ENCODE results near the gene FLACC1.
"Not testable (repeated sequence)": the region's sequence is repeated elsewhere in the genome, so short reads cannot be mapped to it uniquely, and the experiment has no call there.

Gene FLACC1

DNA sequence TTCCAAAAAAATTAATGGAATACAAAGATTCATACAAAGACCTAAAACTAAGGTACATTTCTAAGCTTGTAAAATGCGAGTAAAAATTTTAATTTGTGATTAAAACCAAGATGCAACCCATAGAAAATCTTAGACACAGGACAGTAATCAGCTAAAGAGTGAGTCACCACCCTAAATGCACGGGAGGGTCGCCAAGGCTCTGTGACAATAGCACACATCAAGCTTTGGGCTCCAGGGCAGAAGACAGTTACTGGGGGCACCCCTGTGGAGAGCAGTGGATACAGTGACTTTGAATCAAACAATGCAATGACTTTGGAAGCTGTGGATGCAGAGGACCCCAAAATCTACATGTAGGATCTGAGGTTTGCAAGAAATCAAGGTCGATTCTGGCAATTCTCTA, 7.5 kb downstream of the FLACC1 start:
- no peak for DNase-seq (ENCODE audit: low read depth)

DNA sequence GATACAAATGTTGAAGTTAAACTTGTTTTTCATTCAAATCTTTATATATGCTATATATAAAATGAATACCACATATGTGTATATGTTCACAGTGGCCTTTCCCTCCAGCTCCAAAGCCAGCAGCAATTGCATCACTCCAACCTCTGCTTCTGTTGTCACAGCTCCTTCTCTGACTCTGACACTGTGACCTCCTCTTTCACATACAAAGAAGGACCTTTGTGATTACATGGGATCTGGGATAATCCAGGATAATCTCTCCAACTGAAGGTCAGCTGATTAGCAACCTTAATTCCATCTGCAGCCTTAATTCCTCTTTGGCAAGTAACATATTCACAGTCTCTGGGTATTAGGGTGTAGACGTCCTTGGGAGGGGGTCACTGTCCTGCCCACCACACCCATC, 8.4 kb downstream of the FLACC1 start:
- no peak for DNase-seq (ENCODE audit: low read depth)

DNA sequence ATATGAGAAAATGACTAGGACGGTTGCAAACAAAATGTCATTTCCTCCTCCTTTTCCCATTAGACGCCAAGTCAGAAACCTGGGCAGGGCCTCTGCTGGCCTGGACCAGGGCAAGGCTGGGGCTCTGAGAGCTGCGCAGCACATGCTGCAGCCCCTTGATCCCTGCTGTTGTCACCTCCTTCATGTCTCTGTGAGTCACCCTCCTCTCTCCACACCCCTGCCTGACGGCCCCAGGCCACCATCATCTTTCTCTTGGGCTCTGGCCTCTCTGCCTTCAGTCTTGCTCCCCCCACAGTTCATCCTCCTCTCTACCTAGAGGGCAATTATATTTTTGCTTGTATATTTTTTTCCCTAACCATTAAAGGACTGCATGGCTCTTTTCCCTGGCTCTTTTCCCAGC, 10.0 kb downstream of the FLACC1 start:
- no peak for DNase-seq (ENCODE audit: low read depth)

DNA sequence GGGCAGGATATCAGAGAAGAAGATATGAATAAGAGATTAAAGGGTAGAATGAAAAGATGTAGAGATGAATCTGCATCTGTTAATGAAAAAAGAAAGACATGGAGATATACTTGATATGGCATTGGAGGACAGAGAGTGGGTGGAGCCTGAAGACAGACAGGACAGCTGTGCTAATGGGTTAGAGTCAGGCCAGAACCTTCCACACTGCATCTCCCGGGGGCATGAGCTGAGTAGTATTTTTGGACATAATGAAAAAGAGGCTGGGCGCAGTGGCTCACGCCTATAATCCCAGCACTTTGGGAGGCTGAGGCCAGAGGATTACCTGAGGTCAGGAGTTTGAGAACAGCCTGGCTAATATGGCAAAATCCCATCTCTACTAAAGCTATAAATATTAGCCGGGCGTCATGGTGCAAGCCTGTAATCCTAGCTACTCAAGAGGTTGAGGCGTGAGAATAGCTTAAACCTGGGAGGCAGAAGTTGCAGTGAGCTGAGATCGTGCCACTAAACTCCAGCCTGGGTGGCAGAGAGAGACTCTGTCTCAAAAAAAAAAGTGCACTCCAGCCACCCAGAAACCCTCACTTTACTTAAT, 11.4 kb downstream of the FLACC1 start:
- no peak for DNase-seq (ENCODE audit: low read depth)

DNA sequence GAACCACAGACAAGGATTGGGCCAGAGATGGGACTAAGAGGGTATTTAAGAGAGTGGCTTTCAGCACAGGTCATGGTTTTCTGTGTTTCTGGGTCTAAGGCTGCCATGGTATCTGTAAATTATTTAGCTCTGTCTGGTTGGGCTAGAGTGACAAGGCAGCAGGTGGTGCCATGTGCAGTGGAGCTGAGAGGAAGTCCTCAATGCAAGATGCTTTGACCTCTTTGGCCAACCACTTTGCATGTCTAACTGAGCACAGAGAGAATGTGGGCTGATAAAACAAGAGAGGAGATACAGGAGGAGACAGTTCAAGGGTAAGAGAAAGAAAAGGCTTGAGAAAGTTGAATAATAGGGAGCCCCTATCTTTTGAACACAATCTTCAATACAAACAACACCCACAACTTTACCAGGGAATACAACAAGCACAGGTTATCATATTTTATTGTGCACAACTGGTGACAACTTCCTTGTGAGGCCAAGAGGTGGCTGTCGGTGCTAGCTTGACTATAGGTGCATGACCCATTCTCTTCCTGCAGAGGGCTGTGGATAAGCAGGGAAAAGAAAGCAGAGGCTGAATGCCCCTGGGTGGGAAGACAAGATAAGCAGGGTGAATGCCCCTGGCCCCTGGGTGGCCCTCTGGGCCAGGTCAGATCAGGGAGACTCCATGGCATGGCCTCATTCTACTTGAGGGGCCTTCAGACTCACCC, 12.3 kb downstream of the FLACC1 start:
- no peak for DNase-seq (ENCODE audit: low read depth)

DNA sequence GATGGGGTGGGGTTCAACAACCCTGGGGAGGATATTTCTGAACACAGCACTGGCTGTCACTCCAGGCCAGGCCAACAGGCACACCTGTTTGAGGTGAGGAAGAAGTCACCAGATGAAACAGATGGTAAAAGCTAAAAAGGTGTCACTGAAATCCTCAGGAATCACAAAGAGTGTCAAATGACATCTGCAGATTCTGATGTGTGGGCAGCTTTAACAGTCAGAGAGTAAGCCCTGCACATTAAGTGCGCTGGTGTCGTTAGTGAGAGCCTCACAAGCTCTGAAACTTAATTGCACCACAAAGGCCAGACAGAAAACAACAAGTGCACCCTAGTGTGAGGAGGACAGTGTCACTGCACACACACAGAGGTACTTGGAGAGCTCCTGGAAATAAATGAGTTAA, 13.6 kb downstream of the FLACC1 start:
- DNase-seq (ENCODE audit: low read depth) = no peak

DNA sequence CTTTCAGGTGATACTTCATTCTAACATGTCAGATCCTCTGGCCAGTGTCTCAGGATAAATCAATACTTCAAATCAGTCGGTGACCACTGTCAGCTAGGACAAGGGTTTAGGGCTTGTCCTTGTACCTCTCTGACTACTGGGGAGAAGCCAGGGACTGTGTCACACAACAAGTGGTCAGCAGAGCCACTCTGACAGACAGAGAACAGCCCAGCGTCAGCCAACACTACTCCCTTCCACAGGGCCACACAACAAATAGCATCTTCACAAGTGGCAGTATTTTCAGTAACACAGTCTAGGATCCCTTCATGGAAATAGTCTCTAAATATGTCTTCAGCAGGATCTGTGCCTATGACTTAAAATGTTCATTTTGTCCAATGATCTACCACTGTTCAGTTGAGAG, 14.2 kb downstream of the FLACC1 start:
- no peak for DNase-seq (ENCODE audit: low read depth)

DNA sequence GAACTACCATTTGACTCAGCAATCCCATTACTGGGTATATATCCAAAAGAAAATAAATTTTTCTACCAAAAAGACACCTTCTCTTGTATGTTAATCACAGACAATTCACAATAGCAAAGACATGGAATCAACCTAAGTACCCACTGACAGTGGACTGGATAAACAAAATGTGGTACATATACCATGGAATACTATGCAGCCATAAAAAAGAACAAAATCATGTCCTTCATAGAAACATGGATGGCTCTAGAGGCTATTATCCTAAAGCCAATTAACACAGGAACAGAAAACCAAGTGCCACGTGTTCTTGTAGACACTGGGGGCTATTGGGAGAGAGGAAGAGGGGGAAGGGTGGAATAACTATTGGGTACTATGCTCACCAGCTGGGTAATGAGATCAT, 27.7 kb downstream of the FLACC1 start:
- no peak for DNase-seq (ENCODE audit: low read depth)

DNA sequence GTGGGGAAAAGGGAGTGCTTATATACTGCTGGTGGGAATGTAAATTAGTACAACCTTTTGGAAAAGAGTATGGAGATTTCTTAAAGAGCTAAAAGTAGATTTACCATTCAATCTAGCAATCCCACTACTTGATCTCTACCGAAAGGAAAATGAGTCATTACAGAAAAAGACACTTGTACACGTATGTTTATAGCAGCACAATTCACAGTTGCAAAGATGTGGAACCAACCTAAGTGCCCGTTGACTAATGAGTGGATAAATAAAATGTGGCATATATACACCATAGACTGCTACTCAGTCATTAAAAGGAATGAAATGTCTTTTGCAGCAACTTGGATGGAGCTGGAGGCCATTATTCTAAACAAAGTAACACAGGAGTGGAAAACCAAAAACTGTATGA, 29.5 kb downstream of the FLACC1 start:
- no peak for DNase-seq (ENCODE audit: low read depth)

DNA sequence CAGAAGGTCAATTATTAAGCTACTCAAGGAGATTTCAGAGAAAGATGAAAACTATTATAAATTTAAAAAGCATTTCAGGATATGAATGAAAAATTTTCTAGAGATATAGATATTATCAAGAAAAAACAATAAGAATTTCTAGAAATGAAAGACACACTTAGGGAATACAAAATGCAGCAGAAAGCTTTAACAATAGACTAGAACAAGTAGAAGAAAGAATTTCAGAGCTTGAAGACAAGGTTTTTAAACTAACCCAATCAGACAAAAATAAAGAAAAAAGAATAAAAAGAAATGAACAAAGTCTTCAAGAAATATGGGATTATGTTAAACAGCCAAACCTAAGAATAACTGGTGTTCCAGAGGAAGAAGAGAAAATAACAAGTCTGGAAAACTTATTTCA, 34.4 kb downstream of the FLACC1 start:
- DNase-seq (ENCODE audit: low read depth) = no peak

DNA sequence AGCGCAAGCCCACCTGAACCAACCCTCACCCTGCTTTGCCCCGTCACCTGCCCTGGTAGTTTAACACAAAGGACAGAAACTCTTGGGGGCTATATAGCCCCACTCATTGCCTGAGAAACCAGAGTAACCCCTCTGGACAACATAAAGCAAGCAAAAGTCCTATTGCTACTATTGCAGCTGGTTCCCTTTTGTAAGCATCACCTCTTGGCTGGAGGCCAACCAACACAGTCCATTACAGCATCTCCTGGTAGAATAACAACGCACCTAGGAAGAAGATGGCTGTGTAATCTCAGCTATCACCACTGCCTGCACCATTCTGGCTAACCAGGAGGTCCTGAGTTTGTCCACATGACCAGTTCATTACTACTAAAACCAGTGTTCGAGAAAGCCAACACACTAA, 36.4 kb downstream of the FLACC1 start:
- DNase-seq (ENCODE audit: low read depth) = no peak

DNA sequence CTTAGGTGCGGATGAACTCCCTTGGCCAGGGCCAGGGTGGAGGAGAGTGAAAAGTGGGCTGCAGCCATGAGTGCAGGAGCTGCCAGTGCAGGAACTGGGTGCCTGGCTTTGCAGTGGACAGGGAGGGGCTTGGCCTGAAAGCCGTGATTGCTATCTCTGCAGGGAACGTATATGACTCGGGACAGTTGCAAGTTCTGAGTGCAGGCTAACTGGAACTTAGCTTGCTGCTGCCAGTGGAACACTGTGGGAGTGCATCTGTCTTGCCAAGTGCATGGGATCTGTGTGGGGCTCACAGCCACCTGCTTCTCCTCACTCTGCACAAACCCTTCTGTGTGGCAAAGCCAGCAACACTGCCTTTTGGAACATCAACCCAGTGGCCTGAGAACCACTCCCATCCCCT, 36.9 kb downstream of the FLACC1 start:
- DNase-seq (ENCODE audit: low read depth) = no peak

DNA sequence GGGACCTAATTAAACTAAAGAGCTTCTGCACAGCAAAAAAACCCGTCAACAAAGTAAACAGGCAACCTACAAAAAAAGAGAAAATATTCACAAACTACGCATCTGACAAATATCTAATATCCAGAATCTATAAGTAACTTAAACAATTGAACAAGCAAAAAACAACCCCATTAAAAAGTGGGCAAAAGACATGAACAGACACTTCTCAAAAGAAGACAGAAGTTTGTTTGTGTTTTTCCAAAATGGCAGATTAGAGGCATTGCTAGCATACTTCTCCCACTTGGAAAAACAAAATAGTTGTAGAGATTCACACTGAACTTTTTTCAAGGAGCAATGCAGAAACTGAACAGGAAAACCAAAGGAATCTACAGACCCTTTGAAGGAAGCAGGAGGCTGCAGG, 37.6 kb downstream of the FLACC1 start:
- DNase-seq (ENCODE audit: low read depth) = no peak

DNA sequence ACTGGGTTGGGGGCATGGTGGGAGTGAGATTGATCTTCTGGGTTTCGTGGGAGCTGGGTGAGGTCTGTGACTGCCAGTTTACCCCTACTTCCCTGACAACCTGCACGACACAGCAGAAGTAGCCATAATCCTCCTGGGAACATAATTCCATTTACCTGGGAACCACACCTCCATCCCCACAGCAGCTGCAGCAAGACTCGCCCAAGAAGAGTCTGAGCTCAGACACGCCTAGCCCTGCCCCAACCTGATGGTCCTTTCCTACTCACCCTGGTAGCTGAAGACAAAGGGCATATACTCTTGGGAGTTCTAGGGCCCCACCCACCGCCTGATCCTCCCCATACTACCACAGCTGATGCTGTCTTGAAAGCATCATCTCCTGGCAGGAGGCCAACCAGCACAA, 43.8 kb downstream of the FLACC1 start:
- no peak for DNase-seq (ENCODE audit: low read depth)

DNA sequence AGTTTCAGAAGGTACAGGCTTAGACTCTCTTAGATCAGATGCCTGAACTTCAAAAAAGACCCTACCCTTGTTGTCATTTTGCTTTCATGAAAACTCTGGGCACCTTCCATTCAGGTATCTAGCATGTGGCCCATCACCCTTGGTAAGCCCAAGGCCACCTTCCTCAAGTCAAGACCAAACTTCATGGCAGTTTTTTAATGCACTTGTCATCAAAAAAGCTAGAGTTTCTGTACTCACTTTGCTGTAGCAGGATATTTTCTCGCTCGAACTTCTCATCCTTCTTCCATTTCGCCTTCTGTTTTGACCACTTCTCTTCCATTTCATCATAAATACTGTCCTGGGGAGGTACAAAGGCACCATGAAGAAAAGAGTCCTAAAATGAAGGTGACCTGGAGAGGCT, 48.2 kb downstream of the FLACC1 start:
- DNase-seq (ENCODE audit: low read depth) = no peak

DNA sequence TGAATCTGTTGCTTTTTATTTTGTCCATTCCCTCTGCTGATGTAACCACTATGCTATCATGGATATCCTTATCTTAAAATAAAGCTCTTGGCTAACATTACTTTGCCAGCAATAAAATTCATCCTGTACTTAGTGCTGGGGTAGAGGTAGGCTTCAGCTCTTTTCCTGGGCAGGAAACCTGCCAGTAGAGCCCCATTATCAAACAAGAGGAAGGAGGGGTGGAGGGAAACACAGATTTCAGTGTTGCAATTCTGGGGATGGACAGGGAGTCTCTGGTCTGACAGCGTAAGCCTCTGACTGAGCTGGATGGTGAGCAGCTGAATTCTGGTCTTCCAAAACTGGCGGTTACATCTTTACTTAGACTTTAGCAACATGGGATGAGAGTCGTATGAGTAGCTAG, 49.3 kb downstream of the FLACC1 start:
- DNase-seq (ENCODE audit: low read depth) = no peak

DNA sequence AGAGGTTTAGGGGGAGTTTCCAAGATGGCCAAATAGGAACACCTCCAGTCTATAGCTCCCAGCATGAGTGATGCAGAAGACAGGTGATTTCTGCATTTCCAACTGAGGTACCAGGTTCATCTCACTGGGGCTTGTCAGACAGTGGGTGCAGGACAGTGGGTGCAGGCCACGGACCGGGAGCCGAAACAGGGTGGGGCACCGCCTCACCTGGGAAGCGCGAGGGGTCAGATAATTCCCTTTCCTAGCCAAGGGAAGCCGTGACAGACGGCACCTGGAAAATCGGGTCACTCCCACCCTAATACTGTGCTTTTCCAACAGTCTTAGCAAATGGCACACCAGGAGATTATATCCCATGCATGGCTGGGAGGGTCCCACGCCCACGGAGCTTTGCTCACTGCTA, 57.2 kb downstream of the FLACC1 start:
- not testable (repeated sequence) for DNase-seq (ENCODE audit: low read depth)

DNA sequence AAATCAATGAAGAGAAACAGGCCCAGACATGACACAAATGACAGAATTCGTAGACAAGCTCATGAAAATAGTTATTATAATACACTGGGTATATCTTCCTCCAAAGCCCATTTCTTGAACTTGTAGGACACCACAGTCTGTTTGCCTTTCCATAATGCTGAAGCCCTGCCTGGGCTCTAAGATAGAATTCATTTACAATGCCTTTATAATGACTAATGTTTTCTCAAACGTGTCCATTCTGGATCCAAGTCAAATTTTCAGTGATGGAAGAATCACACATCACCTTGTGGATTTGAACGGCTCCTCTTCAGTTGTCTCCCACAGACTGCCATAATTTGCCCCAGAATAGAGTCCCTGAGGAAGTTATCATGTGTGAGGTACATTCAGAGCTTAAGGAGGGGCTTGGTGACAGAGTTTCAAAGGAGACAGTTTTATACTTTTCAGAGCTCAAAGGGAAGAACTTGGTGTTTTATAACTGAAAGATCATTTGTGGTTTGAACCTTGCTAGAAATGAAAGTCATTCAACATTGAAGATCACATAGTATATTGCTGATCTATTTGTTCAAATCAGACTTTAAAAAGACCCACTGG, 58.6 kb downstream of the FLACC1 start:
- DNase-seq (ENCODE audit: low read depth) = no peak

DNA sequence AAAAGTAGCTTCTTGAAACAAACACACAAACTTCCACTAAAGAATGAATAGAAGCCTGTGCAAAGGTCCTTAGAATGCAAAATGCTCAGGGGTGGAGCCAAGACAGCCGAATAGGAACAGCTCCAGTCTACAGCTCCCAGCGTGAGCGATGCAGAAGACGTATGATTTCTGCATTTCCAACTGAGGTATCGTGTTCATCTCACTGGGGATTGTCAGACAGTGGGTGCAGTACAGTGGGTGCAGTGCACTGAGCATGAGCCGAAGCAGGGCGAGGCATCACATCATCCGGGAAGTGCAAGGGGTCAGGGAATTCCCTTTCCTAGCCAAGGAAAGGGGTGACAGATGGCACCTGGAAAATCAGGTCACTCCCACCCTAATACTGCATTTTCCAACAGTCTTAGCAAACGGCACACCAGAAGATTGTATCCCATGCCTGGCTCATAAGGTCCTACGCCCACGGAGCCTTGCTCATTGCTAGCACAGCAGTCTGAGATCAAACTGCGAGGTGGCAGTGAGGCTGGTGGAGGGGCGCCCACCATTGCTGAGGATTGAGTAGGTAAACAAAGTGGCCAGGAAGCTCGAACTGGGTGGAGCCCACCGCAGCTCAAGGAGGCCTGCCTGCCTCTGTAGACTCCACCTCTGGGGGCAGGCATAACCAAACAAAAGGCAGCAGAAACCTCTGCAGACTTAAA, 66.5 kb downstream of the FLACC1 start:
- DNase-seq (ENCODE audit: low read depth) = not testable (repeated sequence)

DNA sequence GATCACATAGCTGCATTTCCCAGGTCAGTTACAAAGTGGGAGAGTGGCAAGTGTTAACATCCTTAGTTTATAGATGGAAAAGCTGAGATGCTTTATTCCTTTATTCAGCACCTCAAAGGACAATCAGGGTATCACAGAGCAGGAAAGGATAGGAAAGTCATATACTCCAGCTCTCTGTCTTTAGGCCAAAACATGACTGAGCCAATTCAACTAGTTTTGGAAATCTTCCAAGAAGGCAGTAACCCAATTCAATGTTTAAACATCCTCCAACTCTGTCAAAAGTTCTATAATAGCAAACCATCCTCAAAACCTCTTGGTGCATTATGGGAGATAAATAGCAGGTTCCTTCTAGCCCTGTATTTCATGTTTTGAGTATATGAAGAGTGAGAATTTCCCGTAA, 71.6 kb downstream of the FLACC1 start:
- DNase-seq (ENCODE audit: low read depth) = no peak

DNA sequence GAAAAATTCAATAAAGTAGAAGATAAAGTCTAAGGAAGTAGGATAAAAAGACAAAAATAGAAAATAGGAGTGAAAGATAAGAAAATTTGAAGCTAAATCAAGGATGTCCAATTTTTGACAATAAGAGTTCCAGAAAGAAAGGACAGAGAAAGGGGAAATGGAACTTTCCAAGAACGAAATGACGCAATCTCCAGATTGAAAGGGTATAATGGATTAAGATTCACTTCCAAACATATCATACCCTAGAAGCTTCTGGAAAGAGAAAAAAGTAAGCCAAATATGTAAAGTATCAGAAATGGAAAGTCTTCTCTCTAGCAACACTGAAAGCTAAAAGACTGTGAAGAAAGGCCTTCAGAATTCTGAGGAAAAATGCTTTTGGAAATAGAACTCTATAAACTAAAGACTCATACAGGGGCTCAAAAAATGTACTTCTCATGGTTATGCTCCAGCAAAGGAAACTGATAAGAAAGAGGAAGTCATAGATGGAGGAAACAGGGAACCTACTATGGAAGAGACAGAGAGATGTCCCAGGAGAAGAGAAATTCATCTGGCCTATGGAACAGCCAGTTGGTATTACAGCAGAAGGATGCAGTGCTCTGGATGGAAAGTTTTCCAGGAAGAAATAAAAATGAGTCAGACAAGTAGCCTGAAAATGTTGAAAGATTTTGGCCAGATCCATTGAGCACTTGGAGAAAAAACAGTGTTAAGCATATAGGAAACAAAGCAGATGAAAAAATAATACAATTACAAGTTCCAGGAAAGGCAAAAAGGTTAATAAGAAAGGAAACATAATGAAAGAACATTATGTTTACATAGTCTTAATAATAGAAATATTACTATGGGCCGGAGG, 76.7 kb downstream of the FLACC1 start:
- DNase-seq (ENCODE audit: low read depth) = no peak

DNA sequence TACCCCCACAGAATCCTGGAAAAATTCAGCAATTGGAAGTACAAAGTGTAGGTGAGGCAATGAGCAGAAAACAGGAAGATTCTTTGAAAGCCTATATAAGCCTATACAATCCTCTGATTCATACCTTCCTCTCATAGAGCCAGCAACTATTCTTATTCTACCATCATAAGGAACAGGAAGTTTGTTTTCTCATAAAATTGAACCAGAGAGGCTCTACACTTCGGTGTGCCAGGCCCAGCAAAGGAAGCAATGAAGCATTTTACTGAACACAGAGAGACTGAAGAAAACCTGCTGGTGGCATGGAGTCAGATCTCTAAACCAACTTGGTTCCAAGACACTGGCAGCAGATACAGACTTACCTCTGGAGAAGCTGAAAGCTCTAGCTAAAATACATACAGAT, 78.1 kb downstream of the FLACC1 start:
- no peak for DNase-seq (ENCODE audit: low read depth)
